ENCODE measurements around the gene SERPIND1.

SERPIND1 gene

GRCh38 chr22:20745119-20745518 lies 28.8 kb upstream of the SERPIND1 start:
- TF ChIP-seq, protein P1, sequence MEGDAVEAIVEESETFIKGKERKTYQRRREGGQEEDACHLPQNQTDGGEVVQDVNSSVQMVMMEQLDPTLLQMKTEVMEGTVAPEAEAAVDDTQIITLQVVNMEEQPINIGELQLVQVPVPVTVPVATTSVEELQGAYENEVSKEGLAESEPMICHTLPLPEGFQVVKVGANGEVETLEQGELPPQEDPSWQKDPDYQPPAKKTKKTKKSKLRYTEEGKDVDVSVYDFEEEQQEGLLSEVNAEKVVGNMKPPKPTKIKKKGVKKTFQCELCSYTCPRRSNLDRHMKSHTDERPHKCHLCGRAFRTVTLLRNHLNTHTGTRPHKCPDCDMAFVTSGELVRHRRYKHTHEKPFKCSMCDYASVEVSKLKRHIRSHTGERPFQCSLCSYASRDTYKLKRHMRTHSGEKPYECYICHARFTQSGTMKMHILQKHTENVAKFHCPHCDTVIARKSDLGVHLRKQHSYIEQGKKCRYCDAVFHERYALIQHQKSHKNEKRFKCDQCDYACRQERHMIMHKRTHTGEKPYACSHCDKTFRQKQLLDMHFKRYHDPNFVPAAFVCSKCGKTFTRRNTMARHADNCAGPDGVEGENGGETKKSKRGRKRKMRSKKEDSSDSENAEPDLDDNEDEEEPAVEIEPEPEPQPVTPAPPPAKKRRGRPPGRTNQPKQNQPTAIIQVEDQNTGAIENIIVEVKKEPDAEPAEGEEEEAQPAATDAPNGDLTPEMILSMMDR (IDR thresholded peaks at IDR 0.05; ENCODE audit: borderline replicate concordance, insufficient read depth, low read depth, low read length) = no peak

GRCh38 chr22:20746431-20747189 lies 27.3 kb upstream of the SERPIND1 start:
- H3K4me3 ChIP-seq (ENCODE audit: low read depth, low read length) = no peak overlapping the region
- TF ChIP-seq, protein P1 (IDR thresholded peaks at IDR 0.05; ENCODE audit: borderline replicate concordance, insufficient read depth, low read depth, low read length) = no peak

More at GRCh38 chr22:20745119-20745518, 28.8 kb upstream of the SERPIND1 start:
- no peak overlapping the region for H3K4me3 ChIP-seq (ENCODE audit: low read depth, low read length)

- TF ChIP-seq, protein P1 (IDR thresholded peaks at IDR 0.05; ENCODE audit: borderline replicate concordance, insufficient read depth, low read depth, low read length) = no peak
Measured at GRCh38 chr22:20747223-20747622, 26.7 kb upstream of the SERPIND1 start.

DNA sequence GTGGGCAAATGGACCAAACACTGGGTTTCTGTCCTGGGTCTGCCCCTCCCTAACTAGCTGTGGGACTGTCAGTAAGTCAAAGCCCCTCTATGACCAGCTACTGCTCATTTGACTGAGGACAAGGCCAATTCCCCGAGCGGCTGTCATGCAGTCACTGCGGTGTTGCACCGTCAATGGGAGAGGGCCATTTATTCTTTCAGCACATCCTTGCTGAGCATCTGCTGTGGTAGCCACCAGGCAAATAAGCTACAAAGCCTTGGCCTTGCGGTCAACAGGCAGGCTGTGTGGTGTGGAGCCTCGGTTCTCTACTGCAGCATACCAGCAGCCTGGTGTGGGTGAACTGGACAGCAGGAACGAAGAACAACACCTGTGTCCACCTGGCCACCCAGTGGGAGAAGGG lies 25.8 kb upstream of the SERPIND1 start:
- TF ChIP-seq, protein P1 (IDR thresholded peaks at IDR 0.05; ENCODE audit: borderline replicate concordance, insufficient read depth, low read depth, low read length) = no peak
- no peak overlapping the region for H3K4me3 ChIP-seq (ENCODE audit: low read depth, low read length)

More at GRCh38 chr22:20747223-20747622, 26.7 kb upstream of the SERPIND1 start:
- no peak overlapping the region for H3K4me3 ChIP-seq (ENCODE audit: low read depth, low read length)

DNA sequence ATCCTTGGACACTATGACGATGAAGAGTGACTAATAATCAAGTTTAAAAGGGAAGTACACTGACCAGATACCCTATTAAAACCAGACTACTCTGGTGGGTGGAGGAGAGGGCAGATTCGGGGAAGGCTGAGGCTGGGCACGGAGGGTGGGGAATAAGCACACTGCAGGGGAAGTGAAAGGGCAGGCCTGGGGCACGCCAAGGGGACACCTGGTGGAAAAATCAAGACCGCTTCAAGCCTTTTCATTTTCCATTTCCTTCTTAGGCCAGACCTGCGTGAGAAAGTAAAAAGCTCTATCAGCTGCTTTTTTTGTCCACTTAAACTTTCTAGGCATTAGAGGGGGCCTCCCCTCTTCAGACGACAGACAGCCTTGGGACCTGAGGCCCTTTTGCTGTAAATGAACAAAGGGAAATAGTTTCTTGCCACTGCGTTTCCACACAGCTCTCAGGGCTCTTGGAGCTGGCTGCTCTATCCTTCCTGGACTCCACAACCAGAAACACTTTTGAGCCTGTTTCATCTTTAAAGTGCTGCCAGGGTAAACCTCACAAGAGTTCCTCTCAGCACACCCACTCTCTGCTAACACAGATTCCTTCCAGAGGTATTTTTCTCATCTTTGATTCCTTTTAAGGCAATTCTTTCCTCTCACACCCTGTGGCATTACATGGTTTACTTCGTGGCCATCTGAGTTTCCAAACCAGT lies 25.0 kb upstream of the SERPIND1 start:
- no peak overlapping the region for H3K4me3 ChIP-seq (ENCODE audit: low read depth, low read length)
- TF ChIP-seq, protein P1 (IDR thresholded peaks at IDR 0.05; ENCODE audit: borderline replicate concordance, insufficient read depth, low read depth, low read length) = 0 out of 2 replicates have a peak, but pooled peaks have one; percentile 3

GRCh38 chr22:20749453-20749852 lies 24.5 kb upstream of the SERPIND1 start:
- TF ChIP-seq, protein P1 (IDR thresholded peaks at IDR 0.05; ENCODE audit: borderline replicate concordance, insufficient read depth, low read depth, low read length) = no peak
- H3K4me3 ChIP-seq (ENCODE audit: low read depth, low read length) = no peak overlapping the region
